ENCODE results near the gene SH2B2.

- no peak for TF ChIP-seq CTCF (IDR thresholded peaks at IDR 0.05)
- TF ChIP-seq POLR2A (IDR thresholded peaks at IDR 0.05) = no peak
- TF ChIP-seq POLR2AphosphoS5 (IDR thresholded peaks at IDR 0.05) = no peak
Measured at GRCh38 chr7:102317231-102318059, 30.8 kb downstream of the SH2B2 start.

Data from prostate gland (tissue), 2 donors.